Smooth muscle cell (in vitro differentiated cells): ENCODE results near the gene SH2D7. TPM values are rescaled to one million over a fixed set of nuclear protein-coding genes. Genes with fewer than 3 reads are reported as not detected.
A peak's percentile ranks its signal among the peaks of the same experiment; 100 is the strongest.

Experiments used
- DNase-seq: peaks from one replicate; lab custom pipeline; 2025; ENCODE audit not compliant: unreplicated experiment; lab: John Stamatoyannopoulos, UW
- H2AFZ ChIP-seq: fragments of 200-600 bp; sonication (generic); 2 replicates; pipeline ENCODE4 v1.6.0; 2016; ENCODE audit warnings: antibody characterized with exemption, low read depth, mild to moderate bottlenecking
- H3F3A ChIP-seq: fragments of 200-600 bp; sonication (generic); 2 replicates; pipeline ENCODE4 v1.6.0; 2017; ENCODE audit warnings: antibody characterized with exemption, low read depth
- H3K27ac ChIP-seq: fragments of 200-600 bp; sonication (generic); 2 replicates; pipeline ENCODE4 v1.5.1; 2016; ENCODE audit warnings: low read depth, mild to moderate bottlenecking
- H3K27me3 ChIP-seq: fragments of 200-600 bp; sonication (generic); 2 replicates; pipeline ENCODE4 v1.6.1; 2016; ENCODE audit warnings: low read depth, mild to moderate bottlenecking
- H3K36me3 ChIP-seq: fragments of 200-600 bp; sonication (generic); 2 replicates; pipeline ENCODE4 v1.5.1; 2016; ENCODE audit warnings: low read depth
- H3K4me1 ChIP-seq: fragments of 200-600 bp; sonication (generic); 2 replicates; pipeline ENCODE4 v1.5.1; 2016; ENCODE audit warnings: low read depth
- H3K4me2 ChIP-seq: fragments of 200-600 bp; sonication (generic); 2 replicates; pipeline ENCODE4 v1.6.0; 2016; ENCODE audit warnings: mild to moderate bottlenecking
- H3K4me3 ChIP-seq: fragments of 200-600 bp; sonication (generic); 2 replicates; pipeline ENCODE4 v1.5.1; 2016; ENCODE audit warnings: mild to moderate bottlenecking
- H3K79me2 ChIP-seq: fragments of 200-600 bp; sonication (generic); 2 replicates; pipeline ENCODE4 v1.6.0; 2016; ENCODE audit warnings: low read depth, mild to moderate bottlenecking
- H3K9ac ChIP-seq: fragments of 200-600 bp; sonication (generic); 2 replicates; pipeline ENCODE4 v1.6.0; 2016; ENCODE audit warnings: low read depth
- H3K9me3 ChIP-seq: fragments of 200-600 bp; sonication (generic); replicated peaks from 2 replicates; pipeline ENCODE4 v1.5.1; 2016; ENCODE audit warnings: low read depth
- H4K20me1 ChIP-seq: fragments of 200-600 bp; sonication (generic); 2 replicates; pipeline ENCODE4 v1.6.0; 2016; ENCODE audit warnings: low read depth
- CTCF ChIP-seq: fragments of 200-600 bp; sonication (generic); IDR thresholded peaks from 2 replicates; pipeline ENCODE4 v1.5.1; 2017; ENCODE audit warnings: borderline replicate concordance, mild to moderate bottlenecking, antibody characterized with exemption; ENCODE audit not compliant: insufficient read depth, poor library complexity, severe bottlenecking
- WGBS: methylation state at CpG from one replicate; pipeline ENCODE4 v1.1.7; 2016; ENCODE audit warnings: low lambda C conversion rate; 5-methylcytosine and 5-hydroxymethylcytosine counted together
- polyA plus RNA-seq: library from polyadenylated mRNA; unstranded; fragments of >200 nt; fragmentation: Nextera tagmentation; extraction: Ambion mirVana; gene quantifications from 2 replicates; pipeline ENCODE4 v1.2.1, GENCODE V29; 2016
- total RNA-seq: library from RNA; depleted of rRNA; stranded (reverse); fragments of >200 nt; gene quantifications from 2 replicates; pipeline ENCODE4 v1.2.3, GENCODE V29; 2014

Gene SH2D7
- total and polyA plus RNA-seq, 2 experiments from 2014 or later, result 0.07 TPM; not detected in 1

- H3K36me3 ChIP-seq, result no peaks in the 10 kb centered on the region
- H3K4me3 ChIP-seq, result no peak overlapping the region
- no peak for TF ChIP-seq CTCF
- H2AFZ ChIP-seq, result no peak overlapping the region
- peaks cover 97% of the 10 kb centered on the region for H4K20me1 ChIP-seq
- no peaks in the 10 kb centered on the region for H3K27me3 ChIP-seq
- DNase-seq, result no peak
- H3K9ac ChIP-seq, result no peak overlapping the region
- peak overlapping the region; percentile 78 for H3K4me2 ChIP-seq
- peaks cover 27% of the 10 kb centered on the region for H3F3A ChIP-seq
- peaks cover 78% of the 10 kb centered on the region for H3K79me2 ChIP-seq
- peak overlapping the region; percentile 95 for H3K27ac ChIP-seq
- no peaks in the 10 kb centered on the region for H3K9me3 ChIP-seq
- 15% methylated on average over 1 of the region's 1 CpG for WGBS
- peaks cover 54% of the 10 kb centered on the region for H3K4me1 ChIP-seq
These were observed 24.8 kb upstream of the SH2D7 start for GRCh38 chr15:78067328-78068228.

GRCh38 chr15:78069052-78069414 is 23.3 kb upstream of the SH2D7 start:
- DNase-seq, result no peak
- Histone ChIP-seq H3K9me3 (no peaks in the 10 kb centered on the region), H3K36me3 (no peaks in the 10 kb centered on the region), H3K4me3 (no peak overlapping the region), H3K4me2 (peak overlapping the region; percentile 78), H3K79me2 (peaks cover 68% of the 10 kb centered on the region), H4K20me1 (peaks cover 83% of the 10 kb centered on the region), H3K4me1 (peaks cover 53% of the 10 kb centered on the region), H3K9ac (no peak overlapping the region), H3F3A (peaks cover 27% of the 10 kb centered on the region), H2AFZ (no peak overlapping the region), H3K27ac (peak overlapping the region; percentile 95), H3K27me3 (no peaks in the 10 kb centered on the region)
- no peak for TF ChIP-seq CTCF
- WGBS, result 89% methylated on average over 7 of the region's 7 CpGs

GRCh38 chr15:78069462-78070029 is 22.8 kb upstream of the SH2D7 start:
- Histone ChIP-seq H3K27ac (no peak overlapping the region), H3K4me1 (peaks cover 53% of the 10 kb centered on the region), H3K9me3 (no peaks in the 10 kb centered on the region), H3K4me2 (peak overlapping the region; percentile 19), H3K27me3 (no peaks in the 10 kb centered on the region), H3K36me3 (no peaks in the 10 kb centered on the region), H3K4me3 (no peak overlapping the region), H3F3A (peaks cover 23% of the 10 kb centered on the region), H2AFZ (no peak overlapping the region), H4K20me1 (peaks cover 77% of the 10 kb centered on the region), H3K9ac (no peak overlapping the region), H3K79me2 (peaks cover 70% of the 10 kb centered on the region)
- 94% methylated on average over 5 of the region's 5 CpGs for whole genome bisulfite sequencing
- TF ChIP-seq CTCF, result no peak
- no peak for DNase-seq
